ENCODE measurements around the gene SAMD4B. TPM values are rescaled to one million over a fixed set of nuclear protein-coding genes. Genes with fewer than 3 reads are reported as not detected.

SAMD4B gene, protein sequence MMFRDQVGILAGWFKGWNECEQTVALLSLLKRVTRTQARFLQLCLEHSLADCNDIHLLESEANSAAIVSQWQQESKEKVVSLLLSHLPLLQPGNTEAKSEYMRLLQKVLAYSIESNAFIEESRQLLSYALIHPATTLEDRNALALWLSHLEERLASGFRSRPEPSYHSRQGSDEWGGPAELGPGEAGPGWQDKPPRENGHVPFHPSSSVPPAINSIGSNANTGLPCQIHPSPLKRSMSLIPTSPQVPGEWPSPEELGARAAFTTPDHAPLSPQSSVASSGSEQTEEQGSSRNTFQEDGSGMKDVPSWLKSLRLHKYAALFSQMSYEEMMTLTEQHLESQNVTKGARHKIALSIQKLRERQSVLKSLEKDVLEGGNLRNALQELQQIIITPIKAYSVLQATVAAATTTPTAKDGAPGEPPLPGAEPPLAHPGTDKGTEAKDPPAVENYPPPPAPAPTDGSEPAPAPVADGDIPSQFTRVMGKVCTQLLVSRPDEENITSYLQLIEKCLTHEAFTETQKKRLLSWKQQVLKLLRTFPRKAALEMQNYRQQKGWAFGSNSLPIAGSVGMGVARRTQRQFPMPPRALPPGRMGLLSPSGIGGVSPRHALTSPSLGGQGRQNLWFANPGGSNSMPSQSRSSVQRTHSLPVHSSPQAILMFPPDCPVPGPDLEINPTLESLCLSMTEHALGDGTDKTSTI
- 45.1 and 55.7 TPM in 2 replicates for total RNA-seq

DNA sequence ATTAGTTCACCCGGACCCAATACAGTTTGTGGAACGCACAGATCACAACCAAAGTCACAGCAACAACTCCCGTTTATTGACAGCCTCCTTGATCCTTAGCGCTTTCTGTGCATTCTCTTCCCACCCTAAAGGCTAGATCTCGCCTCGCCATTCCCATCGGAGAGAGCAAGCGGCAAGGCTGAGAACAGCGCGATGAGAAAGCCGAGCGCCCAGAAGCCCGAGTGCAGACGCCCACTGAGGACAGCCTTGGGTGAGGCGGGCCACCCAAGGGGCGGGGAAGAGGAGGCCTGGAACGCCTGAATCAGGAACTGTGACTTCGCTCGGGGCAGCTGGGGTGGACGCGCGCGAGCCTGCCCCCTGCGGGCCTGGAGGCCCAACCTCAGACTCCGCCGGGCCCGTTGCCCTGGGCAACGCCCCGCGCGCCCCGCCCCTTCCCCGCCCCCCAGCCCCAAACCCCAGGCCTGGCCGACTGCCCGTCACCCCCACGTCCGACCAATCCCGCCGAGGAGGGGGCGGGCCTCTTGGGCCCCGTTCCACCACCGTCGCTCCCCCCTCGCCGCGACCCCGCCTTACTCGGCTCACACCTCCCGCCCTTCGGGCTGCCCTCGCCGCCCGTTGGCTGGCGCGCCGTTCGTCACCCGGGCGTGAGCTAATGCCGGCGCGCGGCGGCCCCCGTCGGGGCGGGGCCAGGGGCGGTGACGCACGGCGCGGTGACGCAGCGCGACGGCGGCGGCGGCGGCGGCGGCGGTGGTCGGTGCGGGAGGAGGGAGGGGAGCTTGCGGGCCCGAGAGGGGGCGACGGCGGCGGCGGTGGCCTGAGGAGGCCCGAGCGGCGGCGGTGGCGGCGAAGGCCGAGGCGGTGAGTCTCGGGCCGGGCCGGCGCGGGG lies at the start of gene SAMD4B:
SAMD4B (plus strand) TSS at position 703 of the 886 bp plus-strand sequence. CDS start 14,473 bp downstream, outside the sequence.

DNA sequence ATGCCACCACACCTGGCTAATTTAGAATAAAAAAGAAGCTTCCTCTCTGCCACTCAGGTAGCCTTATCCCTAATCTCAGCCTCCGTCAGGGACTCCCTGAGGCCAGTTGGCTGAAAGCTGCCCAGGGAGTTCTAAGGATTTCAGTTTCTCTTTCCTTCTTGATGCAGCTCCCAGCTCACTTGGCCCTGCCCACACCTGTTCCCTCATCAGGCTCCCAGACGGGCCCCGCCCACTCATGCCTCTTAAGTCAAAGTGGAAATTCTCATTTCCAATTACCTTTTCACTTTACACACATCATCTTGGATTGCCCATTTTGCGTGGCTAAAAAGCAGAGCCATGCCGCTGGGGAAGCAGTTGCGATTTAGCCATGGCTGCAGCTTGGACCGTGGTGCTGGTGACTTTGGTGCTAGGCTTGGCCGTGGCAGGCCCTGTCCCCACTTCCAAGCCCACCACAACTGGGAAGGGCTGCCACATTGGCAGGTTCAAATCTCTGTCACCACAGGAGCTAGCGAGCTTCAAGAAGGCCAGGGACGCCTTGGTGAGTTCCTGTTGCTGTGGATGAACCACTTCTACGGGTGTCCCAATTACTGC lies 46.1 kb upstream of the SAMD4B start, which contains the start of gene IFNL1:
IFNL1 (plus strand) TSS at position 353 of the 591 bp plus-strand sequence; CDS start at position 368, 15 bp downstream.

DNA sequence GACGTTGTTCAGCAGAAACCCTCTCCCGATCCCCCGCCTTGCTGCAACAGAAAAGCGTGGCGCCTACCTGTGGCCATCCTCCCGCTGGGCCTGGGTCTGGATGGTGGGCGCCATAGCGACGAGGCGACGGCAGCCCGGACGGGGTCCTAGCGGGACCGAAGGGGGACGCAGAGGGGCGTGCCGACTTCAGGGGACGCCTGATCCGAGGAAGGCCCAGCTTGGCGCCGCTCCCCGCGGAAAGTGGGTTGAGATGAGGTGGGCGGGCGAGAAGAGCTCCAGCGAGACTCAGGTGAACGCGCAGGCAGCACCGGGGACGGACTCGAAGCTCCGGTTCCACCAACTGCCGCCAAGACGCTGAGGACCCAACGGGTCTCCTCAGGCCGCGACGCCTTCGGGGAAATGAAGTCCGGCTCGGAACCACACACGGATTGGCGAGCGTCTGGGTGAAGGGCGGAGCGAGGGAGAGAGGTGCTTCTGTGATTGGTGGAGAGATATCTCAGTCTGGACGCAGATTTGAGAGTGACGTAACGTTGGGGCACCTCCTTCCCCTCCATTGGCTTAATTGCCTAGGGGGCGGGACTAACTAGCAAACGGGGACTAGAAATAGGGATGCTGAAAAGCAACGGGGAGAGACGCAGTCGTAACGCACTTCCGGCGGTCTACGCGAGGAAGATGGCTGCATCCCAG lies 48.7 kb downstream of the SAMD4B start, which contains the start of the genes MED29 and PAF1:
MED29 (plus strand) TSS at position 628 of the 687 bp plus-strand sequence; CDS start at position 673, 45 bp downstream.
PAF1 (minus strand) TSS at position 356 of the 687 bp plus-strand sequence; CDS start at position 114, 242 bp downstream.

DNA sequence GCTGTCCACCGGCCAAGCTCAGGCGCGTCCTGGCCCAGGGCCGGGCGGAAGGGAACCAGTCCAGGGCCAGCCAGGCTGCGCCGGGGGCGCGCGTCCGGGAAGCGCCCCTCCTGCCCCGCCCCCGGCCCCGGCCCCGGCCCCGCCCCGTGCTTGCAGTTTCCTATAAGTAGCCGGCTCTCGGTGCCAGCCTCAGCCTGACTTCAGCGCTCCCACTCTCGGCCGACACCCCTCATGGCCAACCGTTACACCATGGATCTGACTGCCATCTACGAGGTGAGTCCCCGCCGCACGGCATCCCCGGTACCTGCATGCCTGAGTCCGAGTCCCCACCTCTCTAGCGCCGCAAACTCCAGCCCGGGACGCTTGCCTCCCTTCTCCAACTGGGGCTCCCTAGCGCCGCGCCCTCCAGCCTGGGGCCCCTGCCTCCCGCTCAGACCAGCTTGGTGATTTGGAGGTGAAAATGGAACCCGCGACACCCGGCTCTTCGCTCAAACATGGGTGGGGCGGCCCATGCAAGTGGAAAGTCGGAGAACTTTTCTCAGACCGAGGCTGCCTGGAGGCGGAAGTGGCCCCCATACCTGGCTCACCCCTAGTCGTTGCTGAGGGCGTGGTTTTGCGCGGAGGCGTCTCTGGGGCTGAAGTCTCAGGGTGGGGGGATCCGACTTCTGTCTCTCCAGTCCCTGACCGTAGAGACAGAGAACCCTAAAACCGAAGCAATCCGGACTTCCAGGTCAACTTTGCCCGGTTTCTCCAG lies 64.6 kb downstream of the SAMD4B start, which contains the start of gene ZFP36:
ZFP36 (plus strand) TSS at position 192 of the 754 bp plus-strand sequence; CDS start at position 250, 58 bp downstream.

DNA sequence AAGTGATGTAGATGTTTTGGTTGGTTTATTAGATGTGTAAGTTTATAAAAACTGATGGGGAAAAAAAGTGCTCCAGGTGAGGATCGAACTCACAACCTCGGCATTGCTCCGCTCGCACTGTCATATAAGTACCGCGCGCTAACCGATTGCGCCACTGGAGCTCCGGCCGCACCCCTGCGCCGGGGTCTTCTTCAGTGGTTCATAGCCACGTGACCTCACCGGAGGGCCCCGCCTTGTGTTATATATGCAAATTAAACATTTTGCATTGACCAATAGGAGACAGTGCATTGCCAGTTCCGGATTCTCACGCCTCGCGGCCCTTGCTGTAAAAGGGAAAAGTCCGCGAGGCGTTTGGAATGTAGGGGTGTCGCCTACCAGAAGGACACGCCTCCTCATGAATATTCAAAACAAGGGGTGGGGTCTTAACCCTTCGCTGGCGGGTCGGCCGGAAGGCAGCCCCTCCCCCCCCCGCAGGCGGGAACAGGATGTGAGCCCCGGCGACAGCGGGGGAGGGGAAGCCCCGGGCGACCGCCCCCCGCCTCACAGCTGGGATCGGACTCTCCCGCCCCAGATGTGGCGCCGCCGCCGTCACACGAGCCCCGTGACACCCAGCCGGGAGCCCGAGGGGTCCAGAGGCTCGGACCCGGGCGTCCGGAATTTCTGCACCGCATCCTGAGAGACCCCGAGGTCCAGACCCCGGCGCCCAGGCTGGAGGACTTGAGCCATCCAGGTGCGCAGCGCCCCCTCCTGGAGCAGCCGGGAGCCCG lies 70.1 kb downstream of the SAMD4B start, which contains the start of gene PLEKHG2:
PLEKHG2 (plus strand) TSS at position 570 of the 767 bp plus-strand sequence. CDS start 1,418 bp downstream, outside the sequence.

Other genes starting within 250 kb of the SAMD4B start
- gene PAK4, start 216.6 kb upstream of the SAMD4B start, total RNA-seq, result 7.0 and 9.1 TPM in 2 replicates
- not detected in 2 replicates for gene NCCRP1, start 145.5 kb upstream of the SAMD4B start, total RNA-seq
- gene SYCN, start 138.2 kb upstream of the SAMD4B start, total RNA-seq, result not detected in 2 replicates
- not detected in 2 replicates for gene IFNL3, start 97.4 kb upstream of the SAMD4B start, total RNA-seq
- gene IFNL4, start 93.6 kb upstream of the SAMD4B start, total RNA-seq, result not detected in 2 replicates
- not detected in 2 replicates for gene IFNL2, start 74.0 kb upstream of the SAMD4B start, total RNA-seq
- gene IFNL1, start 46.0 kb upstream of the SAMD4B start, total RNA-seq, result not detected in 2 replicates
- not detected in 2 replicates for gene LRFN1, start 21.6 kb upstream of the SAMD4B start, total RNA-seq
- 4.4 and 21.8 TPM in 2 replicates for gene GMFG, start 6.4 kb upstream of the SAMD4B start, total RNA-seq
- 40.2 and 95.3 TPM in 2 replicates for gene PAF1, start 48.7 kb downstream of the SAMD4B start, total RNA-seq
- 24.7 and 25.8 TPM in 2 replicates for gene MED29, start 49.0 kb downstream of the SAMD4B start, total RNA-seq
- 47.3 and 97.1 TPM in 2 replicates for gene ZFP36, start 64.4 kb downstream of the SAMD4B start, total RNA-seq
- 26.2 and 30.3 TPM in 2 replicates for gene PLEKHG2, start 70.2 kb downstream of the SAMD4B start, total RNA-seq
- 1,521 and 1,655 TPM in 2 replicates for gene RPS16, start 93.5 kb downstream of the SAMD4B start, total RNA-seq
- 58.1 and 65.3 TPM in 2 replicates for gene SUPT5H, start 103.2 kb downstream of the SAMD4B start, total RNA-seq
- gene TIMM50, start 138.4 kb downstream of the SAMD4B start, total RNA-seq, result 62.0 and 74.4 TPM in 2 replicates
- 0.97 and 2.2 TPM in 2 replicates for gene DLL3, start 156.5 kb downstream of the SAMD4B start, total RNA-seq
- gene SELENOV, start 172.7 kb downstream of the SAMD4B start, total RNA-seq, result not detected in 2 replicates
- 1.4 and 2.9 TPM in 2 replicates for gene EID2B, start 190.4 kb downstream of the SAMD4B start, total RNA-seq
- gene EID2, start 197.7 kb downstream of the SAMD4B start, total RNA-seq, result 3.8 and 6.8 TPM in 2 replicates

Data from cardiac atrium fibroblast (primary cell).